PC-9 (cell line): Measurements from ENCODE around the gene TXNDC2. TPM values are rescaled to one million over a fixed set of nuclear protein-coding genes. Genes with fewer than 3 reads are reported as not detected.

Experiments
- BruUV-seq: library from RNA; stranded (reverse); fragments of 400-500 nt; replicated peaks from 2 replicates; lab custom pipeline; 2021; lab: Mats Ljungman, UMichigan
- CTCF ChIA-PET: fragments of 300-600 bp; sonication (Branson Sonifier 250); formaldehyde crosslinking; loops from one replicate; lab custom pipeline; 2022; ENCODE audit warnings: antibody characterized with exemption; lab: Charles Lee
- POLR2A ChIA-PET: fragments of 300-600 bp; sonication (Branson Sonifier 250); formaldehyde crosslinking; loops from one replicate; lab custom pipeline; 2022; ENCODE audit warnings: antibody characterized with exemption; ENCODE audit not compliant: unreplicated experiment; lab: Charles Lee
- DNase-seq, 2 experiments: peaks; one replicate each; pipeline versions ENCODE4 v3.0.0 to v3.0.0-alpha.2; 2015 to 2022; ENCODE audit warnings: mixed read lengths in 1 of 2
- H2AFZ ChIP-seq: fragments of 200-600 bp; sonication (generic); 2 replicates; pipeline ENCODE4 v1.8.1; 2017; ENCODE audit warnings: antibody characterized with exemption
- H3F3A ChIP-seq: fragments of 200-600 bp; sonication (generic); 2 replicates; pipeline ENCODE4 v1.8.1; 2017; ENCODE audit warnings: antibody characterized with exemption, mild to moderate bottlenecking, low read depth; ENCODE audit not compliant: insufficient read depth
- H3K27ac ChIP-seq: fragments of 200-600 bp; sonication (generic); 2 replicates; pipeline ENCODE4 v1.6.1; 2016; ENCODE audit warnings: mixed run types
- H3K27me3 ChIP-seq: fragments of 200-600 bp; sonication (generic); 2 replicates; pipeline ENCODE4 v1.6.1; 2016; ENCODE audit warnings: low read depth, mixed run types; ENCODE audit not compliant: insufficient read depth
- H3K36me3 ChIP-seq: fragments of 200-600 bp; sonication (generic); 2 replicates; pipeline ENCODE4 v1.6.1; 2016; ENCODE audit warnings: low read depth, mixed run types
- H3K4me1 ChIP-seq: fragments of 200-600 bp; sonication (generic); replicated peaks from 2 replicates; pipeline ENCODE4 v1.6.1; 2016; ENCODE audit warnings: mixed run types; ENCODE audit not compliant: insufficient read depth
- H3K4me2 ChIP-seq: fragments of 200-600 bp; sonication (generic); 2 replicates; pipeline ENCODE4 v1.6.1; 2017; ENCODE audit warnings: mixed run types
- H3K4me3 ChIP-seq: fragments of 200-600 bp; sonication (generic); 2 replicates; pipeline ENCODE4 v1.6.1; 2016; ENCODE audit warnings: mixed run types
- H3K79me2 ChIP-seq: fragments of 200-600 bp; sonication (generic); 2 replicates; pipeline ENCODE4 v1.6.1; 2017; ENCODE audit warnings: low read depth, mixed run types
- H3K9me2 ChIP-seq: fragments of 200-600 bp; sonication (generic); 2 replicates; pipeline ENCODE4 v1.8.1; 2017; ENCODE audit warnings: mild to moderate bottlenecking; ENCODE audit not compliant: insufficient read depth
- H3K9me3 ChIP-seq: fragments of 200-600 bp; sonication (generic); 2 replicates; pipeline ENCODE4 v1.8.1; 2016; ENCODE audit warnings: low read depth; ENCODE audit not compliant: insufficient read depth
- H4K20me1 ChIP-seq: fragments of 200-600 bp; sonication (generic); 2 replicates; pipeline ENCODE4 v1.8.1; 2017; ENCODE audit not compliant: insufficient read depth
- CTCF ChIP-seq: fragments of 200-600 bp; sonication (generic); conservative IDR thresholded peaks from 2 replicates; pipeline ENCODE4 v1.6.1; 2017; ENCODE audit warnings: mixed run types, antibody characterized with exemption, mild to moderate bottlenecking, moderate library complexity
- EZH2 ChIP-seq: fragments of 200-600 bp; sonication (generic); IDR thresholded peaks from 2 replicates; pipeline ENCODE4 v1.8.0; 2017; ENCODE audit warnings: antibody characterized with exemption, low read depth
- intact Hi-C: fragments of 100-400 bp; cut with micrococcal nuclease; formaldehyde crosslinking; loops from one replicate; pipeline ENCODE4 v1.10.0; 2022; ENCODE audit not compliant: unreplicated experiment
- total RNA-seq: library from RNA; stranded (reverse); gene quantifications from 2 replicates; pipeline ENCODE4 v1.2.3, GENCODE V29; 2021

Gene TXNDC2
- total RNA-seq, 1 experiment from 2014 or later: 0.11 TPM

- H3K36me3 ChIP-seq: no peaks in the 10 kb centered on the region
- no peaks in the 10 kb centered on the region for H3K27me3 ChIP-seq
- no peak overlapping the region for H2AFZ ChIP-seq
- peak overlapping the region; percentile 93 for H3K27ac ChIP-seq
- H3F3A ChIP-seq: peaks cover 51% of the 10 kb centered on the region
- H3K9me2 ChIP-seq: no peaks in the 10 kb centered on the region
- no TSS peak for BruUV-seq
- CTCF ChIA-PET: no interaction called here
- POLR2A ChIA-PET: no interaction called here
- peak overlapping the region; percentile 39 for H3K4me2 ChIP-seq
- intact Hi-C loops: no loop called here
- no peaks in the 10 kb centered on the region for H4K20me1 ChIP-seq
- H3K4me1 ChIP-seq: peaks cover 50% of the 10 kb centered on the region
- no peak overlapping the region for H3K4me3 ChIP-seq
- peaks cover 16% of the 10 kb centered on the region for H3K9me3 ChIP-seq
- no peak for DNase-seq
- no peak for TF ChIP-seq EZH2
- no peak for TF ChIP-seq CTCF
- H3K79me2 ChIP-seq: no peaks in the 10 kb centered on the region
Observed at GRCh38 chr18:9866627-9867026, 19.1 kb upstream of the TXNDC2 start.

- H3K4me3 ChIP-seq: no peak overlapping the region
- TF ChIP-seq EZH2: no peak
- TF ChIP-seq CTCF: no peak
- intact Hi-C loops: no loop called here
- H3K4me1 ChIP-seq: peaks cover 50% of the 10 kb centered on the region
- ChIA-PET CTCF (interaction anchor here (0.7 kb wide), 1 partner anchor 67 kb away, joined by 7 read pairs; no protein-coding TSS in a partner anchor), POLR2A (no interaction called here)
- no peak overlapping the region for H2AFZ ChIP-seq
- H3F3A ChIP-seq: peaks cover 51% of the 10 kb centered on the region
- BruUV-seq: no TSS peak
- DNase-seq: peak; percentile 20 to 78
- peak overlapping the region; percentile 39 for H3K4me2 ChIP-seq
- H3K9me2 ChIP-seq: no peaks in the 10 kb centered on the region
- H3K27me3 ChIP-seq: no peaks in the 10 kb centered on the region
- peak overlapping the region; percentile 93 for H3K27ac ChIP-seq
- H3K79me2 ChIP-seq: no peaks in the 10 kb centered on the region
- H3K36me3 ChIP-seq: no peaks in the 10 kb centered on the region
- peaks cover 16% of the 10 kb centered on the region for H3K9me3 ChIP-seq
- no peaks in the 10 kb centered on the region for H4K20me1 ChIP-seq
Observed at GRCh38 chr18:9867071-9867594, 18.6 kb upstream of the TXNDC2 start.

GRCh38 chr18:9868857-9869714, 16.7 kb upstream of the TXNDC2 start:
- H3K9me2 ChIP-seq: no peaks in the 10 kb centered on the region
- DNase-seq: no peak
- peak overlapping the region; percentile 56 for H3K4me2 ChIP-seq
- H3K27me3 ChIP-seq: no peaks in the 10 kb centered on the region
- CTCF ChIA-PET: no interaction called here
- H3K79me2 ChIP-seq: no peaks in the 10 kb centered on the region
- H3K4me1 ChIP-seq: peaks cover 50% of the 10 kb centered on the region
- no peak overlapping the region for H2AFZ ChIP-seq
- POLR2A ChIA-PET: interaction anchor here (0.6 to 1.0 kb wide), 7 partner anchors 20 to 1141 kb away, joined by 3 to 14 read pairs (median 6); partner anchors contain the start of gene VAPA
- H4K20me1 ChIP-seq: no peaks in the 10 kb centered on the region
- H3K9me3 ChIP-seq: peaks cover 16% of the 10 kb centered on the region
- H3F3A ChIP-seq: peaks cover 51% of the 10 kb centered on the region
- no peak overlapping the region for H3K4me3 ChIP-seq
- no peaks in the 10 kb centered on the region for H3K36me3 ChIP-seq
- TSS peak; percentile 40 for BruUV-seq
- TF ChIP-seq CTCF (no peak), EZH2 (no peak)
- intact Hi-C loops: loop anchor here (1.0 to 2.0 kb wide), 4 partner anchors 8 to 46 kb away; partner anchors contain the start of gene VAPA
- peak overlapping the region; percentile 93 for H3K27ac ChIP-seq
